H1 (cell line): ENCODE measurements around the gene RNF225. TPM values are rescaled to one million over a fixed set of nuclear protein-coding genes. Genes with fewer than 3 reads are reported as not detected.
"Not testable (repeated sequence)": the region's sequence is repeated elsewhere in the genome, so short reads cannot be mapped to it uniquely, and the experiment has no call there.

Source experiments
- CTCF ChIA-PET: fragments of 300-600 bp; sonication (Branson Sonifier 250); formaldehyde crosslinking; loops from one replicate; lab custom pipeline; 2021; ENCODE audit not compliant: partially characterized antibody; lab: Charles Lee
- POLR2A ChIA-PET: fragments of 300-600 bp; sonication (Branson Sonifier 250); formaldehyde crosslinking; loops from one replicate; lab custom pipeline; 2021; ENCODE audit warnings: inconsistent platforms; ENCODE audit not compliant: partially characterized antibody; lab: Charles Lee
- DNase-seq, 2 experiments: peaks; one replicate each; pipeline versions ENCODE4 v3.0.0 to v3.0.0-alpha.2; 2010 to 2022; ENCODE audit warnings: low spot score in 2 of 2, low read depth in 1 of 2, mixed read lengths in 1 of 2
- FAIRE-seq: peaks from 2 replicates; lab custom pipeline; 2011; peaks lifted over from hg19 to GRCh38; lab: Jason Lieb, UNC
- H2AFZ ChIP-seq: 2 replicates; pipeline ENCODE4 v1.8.1; 2012; ENCODE audit warnings: low read length, inconsistent platforms
- H2AK5ac ChIP-seq: 2 replicates; pipeline ENCODE4 v1.6.1; 2013; ENCODE audit warnings: low read depth, low read length
- H2BK120ac ChIP-seq: replicated peaks from 2 replicates; pipeline ENCODE3; 2013; ENCODE audit warnings: low read depth, low read length, inconsistent platforms
- H2BK12ac ChIP-seq: 2 replicates; pipeline ENCODE4 v1.6.1; 2013; ENCODE audit warnings: low read depth, low read length
- H2BK15ac ChIP-seq: 2 replicates; pipeline ENCODE4 v1.6.1; 2013; ENCODE audit warnings: low read length
- H2BK20ac ChIP-seq: 2 replicates; pipeline ENCODE4 v1.6.1; 2013; ENCODE audit warnings: low read length
- H2BK5ac ChIP-seq: 2 replicates; pipeline ENCODE4 v1.6.1; 2013; ENCODE audit warnings: low read depth, low read length
- H3K14ac ChIP-seq: 2 replicates; pipeline ENCODE4 v1.6.1; 2013; ENCODE audit warnings: inconsistent platforms; ENCODE audit not compliant: insufficient read length
- H3K18ac ChIP-seq: 2 replicates; pipeline ENCODE4 v1.6.1; 2013; ENCODE audit warnings: low read length; ENCODE audit errors: extremely low read depth
- H3K23ac ChIP-seq: 2 replicates; pipeline ENCODE4 v1.6.1; 2013; ENCODE audit warnings: inconsistent platforms; ENCODE audit not compliant: insufficient read length
- H3K23me2 ChIP-seq: 2 replicates; pipeline ENCODE4 v1.6.1; 2013; ENCODE audit warnings: low read depth, low read length
- H3K27ac ChIP-seq: 2 replicates; pipeline ENCODE4 v1.6.1; 2011; ENCODE audit warnings: low read depth, low read length, inconsistent platforms
- H3K27me3 ChIP-seq, 4 experiments: replicated peaks in 1 of 4; 1 replicate in 1 of 4; 2 replicates in 3 of 4; pipeline versions ENCODE4 v1.6.1 to v1.8.1; 2011 to 2013; ENCODE audit warnings: low read length in 3 of 4, mild to moderate bottlenecking in 3 of 4, inconsistent platforms in 2 of 4, mixed read lengths in 2 of 4, moderate library complexity in 1 of 4; ENCODE audit not compliant: control insufficient read depth in 3 of 4, insufficient read depth in 3 of 4; ENCODE audit errors: extremely low read depth in 1 of 4
- H3K36me3 ChIP-seq, 4 experiments: 2 replicates each; pipeline versions ENCODE4 v1.6.1 to v1.8.1; 2011 to 2013; ENCODE audit warnings: mild to moderate bottlenecking in 4 of 4, low read length in 3 of 4, moderate library complexity in 2 of 4, control low read depth in 1 of 4, inconsistent platforms in 1 of 4; ENCODE audit not compliant: insufficient read depth in 4 of 4, control insufficient read depth in 2 of 4
- H3K4ac ChIP-seq: replicated peaks from 2 replicates; pipeline ENCODE3; 2013; ENCODE audit warnings: low read length, low read depth, mixed read lengths, inconsistent platforms; ENCODE audit not compliant: insufficient read length
- H3K4me1 ChIP-seq, 4 experiments: replicated peaks in 1 of 4; 1 replicate in 1 of 4; 2 replicates in 3 of 4; pipeline versions ENCODE4 v1.6.1 to v1.8.1; 2011 to 2013; ENCODE audit warnings: low read length in 3 of 4, inconsistent platforms in 2 of 4, mixed read lengths in 1 of 4; ENCODE audit not compliant: insufficient read depth in 4 of 4, control insufficient read depth in 3 of 4
- H3K4me2 ChIP-seq, 2 experiments: 2 replicates each; pipeline versions ENCODE4 v1.6.1 to v1.8.1; 2011 to 2013; ENCODE audit warnings: low read depth in 2 of 2, low read length in 2 of 2, control low read depth in 1 of 2, inconsistent platforms in 1 of 2, mild to moderate bottlenecking in 1 of 2; ENCODE audit not compliant: insufficient read depth in 1 of 2
- H3K4me3 ChIP-seq, 4 experiments: fragments of 200-600, 300-600 bp in 1 of 4; sonication (generic), shearing (Covaris generic), sonication (Bioruptor Twin) in 1 of 4; 2 replicates each; pipeline versions ENCODE4 v1.5.1 to v1.8.1; 2011 to 2016; ENCODE audit warnings: low read length in 4 of 4, low read depth in 3 of 4, control low read depth in 2 of 4, inconsistent platforms in 2 of 4, mild to moderate bottlenecking in 2 of 4, mixed read lengths in 1 of 4, moderate library complexity in 1 of 4; ENCODE audit not compliant: insufficient read depth in 2 of 4; ENCODE audit errors: extremely low read depth in 1 of 4
- H3K56ac ChIP-seq: replicated peaks from 2 replicates; pipeline ENCODE3; 2013; ENCODE audit warnings: low read depth, mild to moderate bottlenecking, mixed read lengths, low read length, inconsistent platforms; ENCODE audit not compliant: insufficient read length
- H3K79me1 ChIP-seq: 2 replicates; pipeline ENCODE4 v1.6.1; 2013; ENCODE audit warnings: low read depth, low read length, control low read depth
- H3K79me2 ChIP-seq, 2 experiments: 2 replicates each; pipeline versions ENCODE4 v1.6.1 to v1.8.1; 2012 to 2013; ENCODE audit warnings: low read length in 2 of 2, mild to moderate bottlenecking in 2 of 2, inconsistent platforms in 1 of 2; ENCODE audit not compliant: insufficient read depth in 2 of 2, control insufficient read depth in 1 of 2
- H3K9ac ChIP-seq, 4 experiments: replicated peaks in 1 of 4; 1 replicate in 1 of 4; 2 replicates in 3 of 4; pipeline versions ENCODE4 v1.6.1 to v1.8.1; 2011 to 2013; ENCODE audit warnings: low read depth in 3 of 4, low read length in 3 of 4, control low read depth in 2 of 4, mild to moderate bottlenecking in 2 of 4, moderate library complexity in 2 of 4, inconsistent platforms in 1 of 4; ENCODE audit errors: extremely low read depth in 1 of 4
- H3K9me3 ChIP-seq, 2 experiments: 2 replicates each; pipeline versions ENCODE4 v1.6.1 to v1.8.1; 2012 to 2013; ENCODE audit warnings: mild to moderate bottlenecking in 2 of 2, moderate library complexity in 2 of 2, control low read depth in 1 of 2, inconsistent platforms in 1 of 2, low read depth in 1 of 2, low read length in 1 of 2, mixed read lengths in 1 of 2; ENCODE audit not compliant: insufficient read depth in 2 of 2
- H4K20me1 ChIP-seq, 2 experiments: replicated peaks in 1 of 2; 2 replicates each; pipeline versions ENCODE3 to v1.8.1; 2011 to 2013; ENCODE audit warnings: inconsistent platforms in 2 of 2, low read length in 2 of 2, mild to moderate bottlenecking in 1 of 2; ENCODE audit not compliant: insufficient read depth in 2 of 2, control insufficient read depth in 1 of 2
- H4K5ac ChIP-seq: 2 replicates; pipeline ENCODE4 v1.6.1; 2013; ENCODE audit warnings: low read length, low read depth, mixed read lengths, inconsistent platforms; ENCODE audit not compliant: insufficient read length
- H4K8ac ChIP-seq: 2 replicates; pipeline ENCODE4 v1.8.0; 2013; ENCODE audit warnings: mild to moderate bottlenecking, moderate library complexity, low read length, inconsistent platforms; ENCODE audit not compliant: insufficient read depth; ENCODE audit errors: extremely low read depth
- H4K91ac ChIP-seq: replicated peaks from 2 replicates; pipeline ENCODE3; 2013; ENCODE audit warnings: low read length, mixed read lengths, inconsistent platforms; ENCODE audit not compliant: insufficient read length
- WGBS, 2 experiments: shearing (Covaris generic) in 1 of 2; methylation state at CpG; one replicate each; pipeline versions ENCODE4 v1.1.6 to v1.1.7; 2013 to 2015; ENCODE audit warnings: low lambda C conversion rate in 2 of 2, mixed read lengths in 2 of 2, inconsistent platforms in 1 of 2, low coverage in 1 of 2, missing lambda C conversion rate in 1 of 2; ENCODE audit not compliant: insufficient replicate concordance in 2 of 2, insufficient coverage in 1 of 2, insufficient read length in 1 of 2; ENCODE audit errors: extremely low coverage in 1 of 2, missing lambda C conversion rate in 1 of 2; 5-methylcytosine and 5-hydroxymethylcytosine counted together
- microRNA-seq, 2 experiments: library from miRNA; unstranded; fragments of <30 nt; microRNA quantifications; one replicate each; pipeline versions ENCODE4 to v1.2.0, GENCODE V29; 2016 to 2020; ENCODE audit warnings: borderline microRNAs expressed in 2 of 2, borderline number of aligned reads in 2 of 2, borderline replicate concordance in 1 of 2
- polyA plus RNA-seq, 7 experiments: library from polyadenylated mRNA; depleted of rRNA in 3 of 7; stranded (reverse) in 5 of 7; unstranded in 2 of 7; fragments of >200 nt in 5 of 7; fragments of 200-250 nt in 2 of 7; gene quantifications; 1 replicate in 5 of 7; 2 replicates in 1 of 7; 4 replicates in 1 of 7; pipeline versions ENCODE4 v1.2.1 to v1.2.3, GENCODE V29; 2011 to 2013; ENCODE audit warnings: missing spikeins in 2 of 7, mixed read lengths in 2 of 7
- small RNA-seq: library from polyadenylated mRNA; stranded (forward); fragments of <200 nt; extraction: miRNeasy Mini kit (QIAGEN cat#:217004); gene quantifications from one replicate; pipeline ENCODE3, GENCODE V24; 2013; ENCODE audit not compliant: insufficient read depth
- total RNA-seq: library from RNA; stranded (reverse); fragmentation: NEBNext Ultra II Directional; extraction: Animal tissue kit (Norgen Biotek cat#: 25700); gene quantifications from 2 replicates; pipeline ENCODE4 v1.2.1, GENCODE V29; 2021

The RNF225 gene
- total and polyA plus RNA-seq, 2 of the 8 experiments (the other 6 are each of a cell fraction or from before 2014, with no cell fraction given) = 0.17 to 1.0 TPM

DNA sequence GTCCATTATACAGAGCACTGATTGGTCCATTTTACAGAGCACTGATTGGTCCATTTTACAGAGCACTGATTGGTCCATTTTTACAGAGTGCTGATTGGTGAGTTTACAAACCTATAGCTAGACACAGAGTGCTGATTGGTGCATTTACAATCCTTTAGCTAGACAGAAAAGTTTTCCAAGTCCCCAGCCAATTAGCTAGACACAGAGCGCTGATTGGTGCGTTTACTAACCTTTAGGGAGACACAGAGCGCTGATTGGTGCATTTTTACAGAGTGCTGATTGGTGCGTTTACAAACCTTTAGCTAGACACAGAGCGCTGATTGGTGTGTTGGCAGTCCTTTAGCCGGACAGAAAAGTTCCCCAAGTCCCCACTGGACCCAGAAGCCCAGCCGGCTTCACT, 47.5 kb downstream of the RNF225 start:
- not testable (repeated sequence) for H3K27ac ChIP-seq, H3K27me3 ChIP-seq, H4K5ac ChIP-seq, H4K91ac ChIP-seq, H2BK15ac ChIP-seq, H3K56ac ChIP-seq, H2BK5ac ChIP-seq, H3K4ac ChIP-seq, H2AFZ ChIP-seq, H3K4me2 ChIP-seq, H3K36me3 ChIP-seq, H3K79me2 ChIP-seq, H4K20me1 ChIP-seq, H3K23me2 ChIP-seq, H3K14ac ChIP-seq, H3K18ac ChIP-seq, H3K23ac ChIP-seq, H3K9ac ChIP-seq, H2AK5ac ChIP-seq, H2BK12ac ChIP-seq, H4K8ac ChIP-seq, H3K4me3 ChIP-seq, FAIRE-seq, H3K79me1 ChIP-seq, H3K4me1 ChIP-seq, H2BK120ac ChIP-seq, H2BK20ac ChIP-seq, H3K9me3 ChIP-seq, DNase-seq
- ChIA-PET POLR2A (interaction anchor here (1.4 kb wide), 1 partner anchor 20 kb away, joined by 5 read pairs; no protein-coding TSS in a partner anchor), CTCF (interaction anchor here (2.0 kb wide), 1 partner anchor 36 kb away, joined by 5 read pairs; no protein-coding TSS in a partner anchor)
- 81% methylated on average over 7 of the region's 7 CpGs; no CpG with 5 or more reads in 1 of the 2 experiments for WGBS, 2 experiments

Small RNAs within 50 kb of the gene (microRNA-seq; reads per million reads assigned to microRNA genes)
- gene MIR4754 = 0.20 to 0.46 reads per million in 2 experiments

Small RNAs within 50 kb of the gene (small RNA-seq; reads per million reads assigned to genes)
- gene MIR4754 = not detected
- gene RNA5SP473 = not detected

Other genes starting within 250 kb of the RNF225 start
- gene ZNF329, start 244.9 kb upstream of the RNF225 start, total RNA-seq = 11.2 and 12.0 TPM in 2 replicates
- gene ZNF329, start 244.9 kb upstream of the RNF225 start, polyA plus RNA-seq (2011; rRNA removed) = 5.0 and 5.8 TPM in 2 replicates
- gene ZNF274, start 212.6 kb upstream of the RNF225 start, total RNA-seq = 25.1 and 27.7 TPM in 2 replicates
- 13.3 and 14.2 TPM in 2 replicates for gene ZNF274, start 212.6 kb upstream of the RNF225 start, polyA plus RNA-seq (2011; rRNA removed)
- 54.5 and 60.8 TPM in 2 replicates for gene ZNF544, start 166.7 kb upstream of the RNF225 start, total RNA-seq
- gene ZNF544, start 166.7 kb upstream of the RNF225 start, polyA plus RNA-seq (2011; rRNA removed) = 47.9 and 48.8 TPM in 2 replicates
- gene ZNF8, start 116.7 kb upstream of the RNF225 start, total RNA-seq = 20.5 and 21.5 TPM in 2 replicates
- 9.2 and 9.8 TPM in 2 replicates for gene ZNF8, start 116.7 kb upstream of the RNF225 start, polyA plus RNA-seq (2011; rRNA removed)
- 30.6 and 31.5 TPM in 2 replicates for gene ERVK3-1, start 90.3 kb upstream of the RNF225 start, total RNA-seq
- 28.1 and 29.9 TPM in 2 replicates for gene ERVK3-1, start 90.3 kb upstream of the RNF225 start, polyA plus RNA-seq (2011; rRNA removed)
- 3.1 and 3.2 TPM in 2 replicates for gene ZSCAN22, start 68.7 kb upstream of the RNF225 start, total RNA-seq
- 2.6 and 3.3 TPM in 2 replicates for gene ZSCAN22, start 68.7 kb upstream of the RNF225 start, polyA plus RNA-seq (2011; rRNA removed)
- 19.9 and 20.8 TPM in 2 replicates for gene A1BG, start 42.2 kb upstream of the RNF225 start, total RNA-seq
- gene A1BG, start 42.2 kb upstream of the RNF225 start, polyA plus RNA-seq (2011; rRNA removed) = 69.6 and 108 TPM in 2 replicates
- 0.93 and 1.0 TPM in 2 replicates for gene ZNF497, start 32.9 kb upstream of the RNF225 start, total RNA-seq
- 1.4 and 2.0 TPM in 2 replicates for gene ZNF497, start 32.9 kb upstream of the RNF225 start, polyA plus RNA-seq (2011; rRNA removed)
- gene ZNF837, start 14.6 kb upstream of the RNF225 start, total RNA-seq = 1.9 and 2.7 TPM in 2 replicates
- 3.3 and 6.6 TPM in 2 replicates for gene ZNF837, start 14.6 kb upstream of the RNF225 start, polyA plus RNA-seq (2011; rRNA removed)
- gene RPS5, start 8.4 kb upstream of the RNF225 start, total RNA-seq = 1,554 and 1,557 TPM in 2 replicates
- 5,731 and 5,910 TPM in 2 replicates for gene RPS5, start 8.4 kb upstream of the RNF225 start, polyA plus RNA-seq (2011; rRNA removed)
- gene ZNF584, start 13.0 kb downstream of the RNF225 start, total RNA-seq = 4.5 and 5.2 TPM in 2 replicates
- 2.5 and 2.7 TPM in 2 replicates for gene ZNF584, start 13.0 kb downstream of the RNF225 start, polyA plus RNA-seq (2011; rRNA removed)
- gene ZNF132, start 44.5 kb downstream of the RNF225 start, total RNA-seq = 1.5 and 1.9 TPM in 2 replicates
- gene ZNF132, start 44.5 kb downstream of the RNF225 start, polyA plus RNA-seq (2011; rRNA removed) = 0.86 and 0.89 TPM in 2 replicates
- gene ZNF324B, start 56.0 kb downstream of the RNF225 start, total RNA-seq = 5.3 and 6.0 TPM in 2 replicates
- 2.9 and 3.5 TPM in 2 replicates for gene ZNF324B, start 56.0 kb downstream of the RNF225 start, polyA plus RNA-seq (2011; rRNA removed)
- 5.8 and 6.4 TPM in 2 replicates for gene ZNF324, start 71.4 kb downstream of the RNF225 start, total RNA-seq
- 5.1 and 6.7 TPM in 2 replicates for gene ZNF324, start 71.4 kb downstream of the RNF225 start, polyA plus RNA-seq (2011; rRNA removed)
- 4.1 and 4.3 TPM in 2 replicates for gene ZNF446, start 80.7 kb downstream of the RNF225 start, total RNA-seq
- gene ZNF446, start 80.7 kb downstream of the RNF225 start, polyA plus RNA-seq (2011; rRNA removed) = 5.5 and 8.2 TPM in 2 replicates
- 20.7 and 25.1 TPM in 2 replicates for gene SLC27A5, start 116.3 kb downstream of the RNF225 start, total RNA-seq
- gene SLC27A5, start 116.3 kb downstream of the RNF225 start, polyA plus RNA-seq (2011; rRNA removed) = 80.5 and 95.9 TPM in 2 replicates
- 16.9 and 17.3 TPM in 2 replicates for gene ZBTB45, start 124.2 kb downstream of the RNF225 start, total RNA-seq
- 17.2 and 31.4 TPM in 2 replicates for gene ZBTB45, start 124.2 kb downstream of the RNF225 start, polyA plus RNA-seq (2011; rRNA removed)
- gene TRIM28, start 148.4 kb downstream of the RNF225 start, total RNA-seq = 1,398 and 1,433 TPM in 2 replicates
- 1,442 and 2,243 TPM in 2 replicates for gene TRIM28, start 148.4 kb downstream of the RNF225 start, polyA plus RNA-seq (2011; rRNA removed)
- 70.0 and 75.8 TPM in 2 replicates for gene CHMP2A, start 159.4 kb downstream of the RNF225 start, total RNA-seq
- gene CHMP2A, start 159.4 kb downstream of the RNF225 start, polyA plus RNA-seq (2011; rRNA removed) = 115 and 132 TPM in 2 replicates
- 114 and 119 TPM in 2 replicates for gene UBE2M, start 163.0 kb downstream of the RNF225 start, total RNA-seq
- 91.8 and 93.8 TPM in 2 replicates for gene UBE2M, start 163.0 kb downstream of the RNF225 start, polyA plus RNA-seq (2011; rRNA removed)
- gene MZF1, start 177.7 kb downstream of the RNF225 start, total RNA-seq = 15.2 and 15.5 TPM in 2 replicates
- 25.0 and 38.0 TPM in 2 replicates for gene MZF1, start 177.7 kb downstream of the RNF225 start, polyA plus RNA-seq (2011; rRNA removed)